HG03460 (cell line): Measurements from ENCODE around the gene RNF141.

Experiments used
- ATAC-seq: cut with Tn5 transposase; IDR thresholded peaks from one replicate; pipeline ENCODE4 v1.9.1; 2021; ENCODE audit not compliant: unreplicated experiment

The RNF141 gene

GRCh38 chr11:10526974-10527918 is 13.7 kb downstream of the RNF141 start:
- no peak for ATAC-seq

GRCh38 chr11:10524471-10524870 is 16.5 kb downstream of the RNF141 start:
- ATAC-seq = no peak

- no peak for ATAC-seq
Measured at GRCh38 chr11:10522921-10523320, 18.1 kb downstream of the RNF141 start.

GRCh38 chr11:10522276-10522675 is 18.7 kb downstream of the RNF141 start:
- no peak for ATAC-seq

GRCh38 chr11:10520562-10520961 is 20.4 kb downstream of the RNF141 start:
- ATAC-seq = no peak

- no peak for ATAC-seq
Measured at GRCh38 chr11:10519630-10520029, 21.4 kb downstream of the RNF141 start.

- ATAC-seq = no peak
Measured at GRCh38 chr11:10518891-10519290, 22.1 kb downstream of the RNF141 start.

- no peak for ATAC-seq
Measured at GRCh38 chr11:10518123-10518522, 22.9 kb downstream of the RNF141 start.

GRCh38 chr11:10515418-10515817 is 25.6 kb downstream of the RNF141 start:
- no peak for ATAC-seq

- no peak for ATAC-seq
Measured at GRCh38 chr11:10514709-10515108, 26.3 kb downstream of the RNF141 start.

GRCh38 chr11:10514202-10514601 is 26.8 kb downstream of the RNF141 start:
- ATAC-seq = no peak

- ATAC-seq = no peak
Measured at GRCh38 chr11:10511181-10511621, 29.8 kb downstream of the RNF141 start.

GRCh38 chr11:10506008-10506370 is 35.0 kb downstream of the RNF141 start:
- no peak for ATAC-seq

- no peak for ATAC-seq
Measured at GRCh38 chr11:10505278-10506007, 35.5 kb downstream of the RNF141 start.

- ATAC-seq = no peak
Measured at GRCh38 chr11:10504490-10504889, 36.5 kb downstream of the RNF141 start.

- no peak for ATAC-seq
Measured at GRCh38 chr11:10503777-10504480, 37.1 kb downstream of the RNF141 start.

GRCh38 chr11:10503221-10503620 is 37.8 kb downstream of the RNF141 start:
- ATAC-seq = no peak

GRCh38 chr11:10502770-10503169 is 38.2 kb downstream of the RNF141 start:
- no peak for ATAC-seq

- ATAC-seq = no peak
Measured at GRCh38 chr11:10502065-10502680, 38.8 kb downstream of the RNF141 start.

GRCh38 chr11:10500757-10501684 is 40.0 kb downstream of the RNF141 start:
- no peak for ATAC-seq
